SK-N-SH (cell line): ENCODE measurements around the gene ASCC1. TPM values are rescaled to one million over a fixed set of nuclear protein-coding genes. Genes with fewer than 3 reads are reported as not detected.

ENCODE experiments used
- CTCF ChIA-PET: fragments of 300-600, 350-600 bp; formaldehyde crosslinking; extraction: SDS; loops from one replicate; lab custom pipeline; 2021; lab: Yijun Ruan, JAX
- POLR2A ChIA-PET: fragments of 350-600 bp; sonication (Branson Sonifier 250); formaldehyde crosslinking; extraction: SDS; loops from one replicate; lab custom pipeline; 2020; ENCODE audit warnings: antibody characterized with exemption, inconsistent platforms; lab: Yijun Ruan, JAX
- DNase-seq: peaks from one replicate; pipeline ENCODE4 v3.0.0; 2012
- H2AFZ ChIP-seq: fragments of 200-600 bp; sonication (generic); 2 replicates; pipeline ENCODE4 v1.8.1; 2016; ENCODE audit warnings: antibody characterized with exemption, mild to moderate bottlenecking, low read depth
- H3F3A ChIP-seq: fragments of 200-600 bp; sonication (generic); replicated peaks from 2 replicates; pipeline ENCODE3; 2016; ENCODE audit warnings: antibody characterized with exemption, mild to moderate bottlenecking; ENCODE audit not compliant: insufficient read depth
- H3K27ac ChIP-seq, 2 experiments: fragments of 200-500 bp in 1 of 2; fragments of 200-600 bp in 1 of 2; sonication (Bioruptor generic) in 1 of 2; sonication (generic), shearing (Covaris generic) in 1 of 2; 2 replicates each; pipeline versions ENCODE4 v1.5.1 to v1.6.1; 2014 to 2016; ENCODE audit warnings: low read depth in 2 of 2, inconsistent platforms in 1 of 2, low read length in 1 of 2, mild to moderate bottlenecking in 1 of 2, mixed read lengths in 1 of 2
- H3K27me3 ChIP-seq: fragments of 200-600 bp; sonication (generic), shearing (Covaris generic); 2 replicates; pipeline ENCODE4 v1.6.1; 2016; ENCODE audit warnings: mixed run types; ENCODE audit not compliant: insufficient read depth
- H3K36me3 ChIP-seq, 2 experiments: fragments of 200-500 bp in 1 of 2; fragments of 200-600 bp in 1 of 2; sonication (Bioruptor generic) in 1 of 2; sonication (generic) in 1 of 2; replicated peaks in 1 of 2; 2 replicates each; pipeline versions ENCODE3 to v1.5.1; 2014 to 2016; ENCODE audit warnings: low read length in 1 of 2, mild to moderate bottlenecking in 1 of 2; ENCODE audit not compliant: insufficient read depth in 2 of 2, control insufficient read depth in 1 of 2
- H3K4me1 ChIP-seq, 2 experiments: fragments of 200-500 bp in 1 of 2; fragments of 200-600 bp in 1 of 2; sonication (Bioruptor generic) in 1 of 2; sonication (generic), shearing (Covaris generic) in 1 of 2; 2 replicates each; pipeline versions ENCODE4 v1.5.1 to v1.6.1; 2014 to 2016; ENCODE audit warnings: low read depth in 1 of 2, low read length in 1 of 2, mixed run types in 1 of 2; ENCODE audit not compliant: insufficient read depth in 2 of 2, control insufficient read depth in 1 of 2
- H3K4me2 ChIP-seq: fragments of 200-600 bp; sonication (generic), shearing (Covaris generic); 2 replicates; pipeline ENCODE4 v1.6.1; 2017; ENCODE audit warnings: mixed run types
- H3K4me3 ChIP-seq, 2 experiments: fragments of 200-500 bp in 1 of 2; fragments of 200-600 bp in 1 of 2; sonication (Bioruptor generic) in 1 of 2; sonication (generic), shearing (Covaris generic) in 1 of 2; 2 replicates each; pipeline versions ENCODE4 v1.5.1 to v1.8.1; 2014 to 2016; ENCODE audit warnings: low read depth in 2 of 2, inconsistent platforms in 1 of 2, low read length in 1 of 2, mild to moderate bottlenecking in 1 of 2, mixed read lengths in 1 of 2, moderate library complexity in 1 of 2
- H3K79me2 ChIP-seq: fragments of 200-600 bp; sonication (generic); 2 replicates; pipeline ENCODE4 v1.8.1; 2017; ENCODE audit warnings: mild to moderate bottlenecking; ENCODE audit not compliant: insufficient read depth
- H3K9ac ChIP-seq: fragments of 200-600 bp; sonication (generic); 2 replicates; pipeline ENCODE4 v1.6.1; 2017; ENCODE audit warnings: mixed run types
- H3K9me2 ChIP-seq: fragments of 200-600 bp; sonication (generic); 2 replicates; pipeline ENCODE4 v1.6.1; 2017; ENCODE audit warnings: mixed run types
- H3K9me3 ChIP-seq: fragments of 200-600 bp; sonication (generic); 2 replicates; pipeline ENCODE4 v1.6.1; 2017; ENCODE audit warnings: mixed run types, mild to moderate bottlenecking, moderate library complexity
- H4K20me1 ChIP-seq: fragments of 200-600 bp; sonication (generic); 2 replicates; pipeline ENCODE4 v1.6.1; 2017; ENCODE audit warnings: mild to moderate bottlenecking, mixed run types; ENCODE audit not compliant: insufficient read depth
- GATA2 ChIP-seq: sonication (generic); formaldehyde crosslinking; IDR thresholded peaks from 2 replicates; pipeline ENCODE4 v1.5.0; 2020; ENCODE audit warnings: mild to moderate bottlenecking, missing genetic modification reagents
- NFIC ChIP-seq: IDR thresholded peaks from 2 replicates; pipeline ENCODE4 v1.4.0; 2012; ENCODE audit warnings: borderline replicate concordance
- NRF1 ChIP-seq: IDR thresholded peaks from 2 replicates; pipeline ENCODE4 v1.6.1; 2012; ENCODE audit warnings: low read depth, mild to moderate bottlenecking, low read length
- PBX3 ChIP-seq: IDR thresholded peaks from 2 replicates; pipeline ENCODE4; 2012
- RCOR1 ChIP-seq: fragments of 150-350 bp; IDR thresholded peaks from 2 replicates; pipeline ENCODE4 v1.6.1; 2017; ENCODE audit warnings: antibody characterized with exemption, low read length
- SIN3A ChIP-seq: IDR thresholded peaks from 2 replicates; pipeline ENCODE4 v1.6.1; 2012; ENCODE audit warnings: low read depth, mild to moderate bottlenecking, low read length, moderate library complexity, borderline replicate concordance
- SMC3 ChIP-seq: IDR thresholded peaks from 2 replicates; pipeline ENCODE4 v1.6.1; 2012; ENCODE audit warnings: low read depth, low read length, improper control_type of control experiment
- TEAD4 ChIP-seq: IDR thresholded peaks from 2 replicates; pipeline ENCODE4 v1.4.0; 2012; ENCODE audit warnings: mild to moderate bottlenecking, borderline replicate concordance; ENCODE audit not compliant: insufficient read depth
- WGBS: methylation state at CpG from one replicate; pipeline ENCODE4 v1.1.6; 2017; ENCODE audit warnings: low lambda C conversion rate; 5-methylcytosine and 5-hydroxymethylcytosine counted together
- polyA plus RNA-seq, 3 experiments: library from polyadenylated mRNA; depleted of rRNA; stranded (reverse); fragments of >200 nt; gene quantifications; 2 replicates each; pipeline ENCODE4 v1.2.3, GENCODE V29; 2012
- TF ChIP-seq, protein P1 (sequence below): IDR thresholded peaks from 2 replicates; pipeline ENCODE4 v1.4.0; 2012; ENCODE audit warnings: low read depth, borderline replicate concordance
- TF ChIP-seq, protein P2 (sequence below): fragments of 150-350 bp; IDR thresholded peaks from 2 replicates; pipeline ENCODE4 v1.6.1; 2016; ENCODE audit warnings: mild to moderate bottlenecking, low read depth, low read length
- TF ChIP-seq, protein P3 (sequence below): IDR thresholded peaks from 2 replicates; pipeline ENCODE4 v1.6.1; 2012; ENCODE audit warnings: mild to moderate bottlenecking, low read depth, low read length, moderate library complexity

Gene ASCC1
- polyA plus RNA-seq, 1 of the 3 experiments (the other 2 are of a cell fraction) = 15.0 TPM

- H3K79me2 ChIP-seq = no peaks in the 10 kb centered on the region
- no peak overlapping the region for H2AFZ ChIP-seq
- no peak overlapping the region for H3K27ac ChIP-seq
- H3K27me3 ChIP-seq = no peaks in the 10 kb centered on the region
- H3K36me3 ChIP-seq = no peaks in the 10 kb centered on the region
- CTCF ChIA-PET = interaction anchor here (0.8 kb wide), 1 partner anchor 176 kb away, joined by 3 read pairs; no protein-coding TSS in a partner anchor
- DNase-seq = no peak
- WGBS = 77% methylated on average over 17 of the region's 18 CpGs
- POLR2A ChIA-PET = interaction anchor here (1.3 kb wide), 1 partner anchor 186 kb away, joined by 4 read pairs; no protein-coding TSS in a partner anchor
- TF ChIP-seq SIN3A = no peak
- TF ChIP-seq GATA2 (CRISPR knock-in tag) = no peak
- no peak for TF ChIP-seq PBX3
- TF ChIP-seq, protein P1, sequence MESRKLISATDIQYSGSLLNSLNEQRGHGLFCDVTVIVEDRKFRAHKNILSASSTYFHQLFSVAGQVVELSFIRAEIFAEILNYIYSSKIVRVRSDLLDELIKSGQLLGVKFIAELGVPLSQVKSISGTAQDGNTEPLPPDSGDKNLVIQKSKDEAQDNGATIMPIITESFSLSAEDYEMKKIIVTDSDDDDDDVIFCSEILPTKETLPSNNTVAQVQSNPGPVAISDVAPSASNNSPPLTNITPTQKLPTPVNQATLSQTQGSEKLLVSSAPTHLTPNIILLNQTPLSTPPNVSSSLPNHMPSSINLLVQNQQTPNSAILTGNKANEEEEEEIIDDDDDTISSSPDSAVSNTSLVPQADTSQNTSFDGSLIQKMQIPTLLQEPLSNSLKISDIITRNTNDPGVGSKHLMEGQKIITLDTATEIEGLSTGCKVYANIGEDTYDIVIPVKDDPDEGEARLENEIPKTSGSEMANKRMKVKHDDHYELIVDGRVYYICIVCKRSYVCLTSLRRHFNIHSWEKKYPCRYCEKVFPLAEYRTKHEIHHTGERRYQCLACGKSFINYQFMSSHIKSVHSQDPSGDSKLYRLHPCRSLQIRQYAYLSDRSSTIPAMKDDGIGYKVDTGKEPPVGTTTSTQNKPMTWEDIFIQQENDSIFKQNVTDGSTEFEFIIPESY = no peak
- no peak for TF ChIP-seq RCOR1
- TF ChIP-seq TEAD4 = no peak
- TF ChIP-seq SMC3 = no peak
- no peak for TF ChIP-seq NRF1
- TF ChIP-seq, protein P2, sequence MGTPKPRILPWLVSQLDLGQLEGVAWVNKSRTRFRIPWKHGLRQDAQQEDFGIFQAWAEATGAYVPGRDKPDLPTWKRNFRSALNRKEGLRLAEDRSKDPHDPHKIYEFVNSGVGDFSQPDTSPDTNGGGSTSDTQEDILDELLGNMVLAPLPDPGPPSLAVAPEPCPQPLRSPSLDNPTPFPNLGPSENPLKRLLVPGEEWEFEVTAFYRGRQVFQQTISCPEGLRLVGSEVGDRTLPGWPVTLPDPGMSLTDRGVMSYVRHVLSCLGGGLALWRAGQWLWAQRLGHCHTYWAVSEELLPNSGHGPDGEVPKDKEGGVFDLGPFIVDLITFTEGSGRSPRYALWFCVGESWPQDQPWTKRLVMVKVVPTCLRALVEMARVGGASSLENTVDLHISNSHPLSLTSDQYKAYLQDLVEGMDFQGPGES = no peak
- TF ChIP-seq, protein P3, sequence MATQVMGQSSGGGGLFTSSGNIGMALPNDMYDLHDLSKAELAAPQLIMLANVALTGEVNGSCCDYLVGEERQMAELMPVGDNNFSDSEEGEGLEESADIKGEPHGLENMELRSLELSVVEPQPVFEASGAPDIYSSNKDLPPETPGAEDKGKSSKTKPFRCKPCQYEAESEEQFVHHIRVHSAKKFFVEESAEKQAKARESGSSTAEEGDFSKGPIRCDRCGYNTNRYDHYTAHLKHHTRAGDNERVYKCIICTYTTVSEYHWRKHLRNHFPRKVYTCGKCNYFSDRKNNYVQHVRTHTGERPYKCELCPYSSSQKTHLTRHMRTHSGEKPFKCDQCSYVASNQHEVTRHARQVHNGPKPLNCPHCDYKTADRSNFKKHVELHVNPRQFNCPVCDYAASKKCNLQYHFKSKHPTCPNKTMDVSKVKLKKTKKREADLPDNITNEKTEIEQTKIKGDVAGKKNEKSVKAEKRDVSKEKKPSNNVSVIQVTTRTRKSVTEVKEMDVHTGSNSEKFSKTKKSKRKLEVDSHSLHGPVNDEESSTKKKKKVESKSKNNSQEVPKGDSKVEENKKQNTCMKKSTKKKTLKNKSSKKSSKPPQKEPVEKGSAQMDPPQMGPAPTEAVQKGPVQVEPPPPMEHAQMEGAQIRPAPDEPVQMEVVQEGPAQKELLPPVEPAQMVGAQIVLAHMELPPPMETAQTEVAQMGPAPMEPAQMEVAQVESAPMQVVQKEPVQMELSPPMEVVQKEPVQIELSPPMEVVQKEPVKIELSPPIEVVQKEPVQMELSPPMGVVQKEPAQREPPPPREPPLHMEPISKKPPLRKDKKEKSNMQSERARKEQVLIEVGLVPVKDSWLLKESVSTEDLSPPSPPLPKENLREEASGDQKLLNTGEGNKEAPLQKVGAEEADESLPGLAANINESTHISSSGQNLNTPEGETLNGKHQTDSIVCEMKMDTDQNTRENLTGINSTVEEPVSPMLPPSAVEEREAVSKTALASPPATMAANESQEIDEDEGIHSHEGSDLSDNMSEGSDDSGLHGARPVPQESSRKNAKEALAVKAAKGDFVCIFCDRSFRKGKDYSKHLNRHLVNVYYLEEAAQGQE = no peak
- TF ChIP-seq NFIC = no peak
- TF ChIP-seq, all 33 proteins: peak for 0
- Histone ChIP-seq H3K4me1 (peaks cover 0 to 25% of the 10 kb centered on the region in 2 experiments; a peak in 1 of 4 replicates), H3K9me2 (no peaks in the 10 kb centered on the region), H3K9me3 (no peaks in the 10 kb centered on the region), H4K20me1 (no peaks in the 10 kb centered on the region), H3K9ac (no peak overlapping the region), H3K4me2 (no peak overlapping the region), H3K4me3 (no peak overlapping the region), H3F3A (no peaks in the 10 kb centered on the region)
Measured at GRCh38 chr10:72074574-72075375, 141.3 kb downstream of the ASCC1 start.
